Panc1 (cell line): ENCODE data around the gene FES.

Experiments
- POLR2AphosphoS5 ChIP-seq: IDR thresholded peaks from 2 replicates; pipeline ENCODE4 v1.6.1; 2012; ENCODE audit warnings: mild to moderate bottlenecking, low read depth, low read length, moderate library complexity
- TF ChIP-seq, protein P1 (sequence below): fragments of 450-650 bp; IDR thresholded peaks from 2 replicates; pipeline ENCODE4 v1.5.1; 2017; ENCODE audit warnings: mild to moderate bottlenecking

DNA sequence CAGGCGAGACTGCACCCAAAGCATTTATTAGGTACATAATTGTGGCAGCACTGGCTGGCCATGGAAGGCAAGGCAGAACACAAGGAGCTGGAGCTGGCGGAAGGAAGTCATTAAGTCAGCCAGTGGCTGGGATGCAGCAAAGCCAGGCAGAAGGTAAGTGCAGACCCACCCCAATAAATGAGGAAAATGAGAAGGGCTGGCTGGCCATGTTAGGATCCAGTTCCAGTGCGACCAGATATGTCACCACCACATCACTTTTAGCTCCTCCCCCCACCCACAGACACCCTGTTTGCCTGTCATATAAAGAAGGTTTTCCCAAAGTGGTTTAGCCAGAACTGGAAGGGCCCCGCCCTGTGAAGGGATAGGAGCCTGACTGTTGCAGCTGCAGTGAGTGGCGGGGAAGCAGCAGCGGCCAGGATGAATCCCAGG is 16.0 kb upstream of the FES start, which contains the start of gene FURIN:
- TF ChIP-seq, protein P1, sequence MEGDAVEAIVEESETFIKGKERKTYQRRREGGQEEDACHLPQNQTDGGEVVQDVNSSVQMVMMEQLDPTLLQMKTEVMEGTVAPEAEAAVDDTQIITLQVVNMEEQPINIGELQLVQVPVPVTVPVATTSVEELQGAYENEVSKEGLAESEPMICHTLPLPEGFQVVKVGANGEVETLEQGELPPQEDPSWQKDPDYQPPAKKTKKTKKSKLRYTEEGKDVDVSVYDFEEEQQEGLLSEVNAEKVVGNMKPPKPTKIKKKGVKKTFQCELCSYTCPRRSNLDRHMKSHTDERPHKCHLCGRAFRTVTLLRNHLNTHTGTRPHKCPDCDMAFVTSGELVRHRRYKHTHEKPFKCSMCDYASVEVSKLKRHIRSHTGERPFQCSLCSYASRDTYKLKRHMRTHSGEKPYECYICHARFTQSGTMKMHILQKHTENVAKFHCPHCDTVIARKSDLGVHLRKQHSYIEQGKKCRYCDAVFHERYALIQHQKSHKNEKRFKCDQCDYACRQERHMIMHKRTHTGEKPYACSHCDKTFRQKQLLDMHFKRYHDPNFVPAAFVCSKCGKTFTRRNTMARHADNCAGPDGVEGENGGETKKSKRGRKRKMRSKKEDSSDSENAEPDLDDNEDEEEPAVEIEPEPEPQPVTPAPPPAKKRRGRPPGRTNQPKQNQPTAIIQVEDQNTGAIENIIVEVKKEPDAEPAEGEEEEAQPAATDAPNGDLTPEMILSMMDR: no peak
- no peak for TF ChIP-seq POLR2AphosphoS5
